Stimulated activated naive CD4-positive, alpha-beta T cell (primary cell): ENCODE results near the gene TM9SF3.

Experiments used
- DNase-seq, 6 experiments: peaks; one replicate each; lab custom pipeline; 2025; lab: John Stamatoyannopoulos, UW

Gene TM9SF3

DNA sequence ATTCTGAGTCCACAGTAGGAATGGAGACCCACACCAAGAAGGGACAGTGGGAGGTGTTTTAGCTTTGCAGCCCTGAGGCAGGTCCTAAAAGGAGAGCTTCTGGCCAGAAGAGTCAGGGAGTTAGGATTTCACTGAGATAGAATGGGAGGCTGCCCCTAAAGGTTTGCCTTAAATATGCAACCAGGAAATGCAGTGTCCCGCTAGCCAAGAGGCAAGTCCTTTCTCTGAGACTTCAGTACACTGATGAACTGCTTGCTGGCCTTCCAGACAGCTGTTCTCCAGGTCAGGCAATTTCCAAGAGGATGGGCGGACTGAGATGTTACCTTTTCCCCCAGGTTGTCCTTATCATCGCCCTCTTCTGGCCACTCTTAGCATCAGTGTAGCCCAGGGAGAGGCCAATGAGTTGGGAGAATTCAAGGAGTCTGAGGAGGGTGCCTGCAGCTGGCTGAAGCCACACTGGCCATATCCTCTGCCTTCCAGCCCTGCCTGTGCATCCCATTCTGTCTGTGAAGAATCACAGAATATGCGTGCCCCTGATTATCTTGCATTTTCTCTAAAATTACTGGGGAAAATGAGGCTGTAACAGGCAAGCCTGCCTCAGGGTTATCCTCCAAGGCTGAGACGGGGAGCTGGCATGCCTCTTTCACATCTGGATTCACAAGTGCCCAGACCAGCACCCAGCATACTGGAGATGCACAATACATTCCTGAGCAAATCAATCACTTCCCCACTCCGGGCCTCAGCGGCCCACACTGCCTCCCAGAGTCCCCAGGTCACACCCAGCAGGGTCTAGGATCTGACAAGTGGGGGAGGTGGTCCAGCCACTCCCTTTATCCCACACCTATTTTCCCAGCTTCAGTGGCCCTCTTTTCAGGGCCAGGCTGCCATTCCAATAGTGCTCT, 75.5 kb downstream of the TM9SF3 start:
- no peak for DNase-seq

DNA sequence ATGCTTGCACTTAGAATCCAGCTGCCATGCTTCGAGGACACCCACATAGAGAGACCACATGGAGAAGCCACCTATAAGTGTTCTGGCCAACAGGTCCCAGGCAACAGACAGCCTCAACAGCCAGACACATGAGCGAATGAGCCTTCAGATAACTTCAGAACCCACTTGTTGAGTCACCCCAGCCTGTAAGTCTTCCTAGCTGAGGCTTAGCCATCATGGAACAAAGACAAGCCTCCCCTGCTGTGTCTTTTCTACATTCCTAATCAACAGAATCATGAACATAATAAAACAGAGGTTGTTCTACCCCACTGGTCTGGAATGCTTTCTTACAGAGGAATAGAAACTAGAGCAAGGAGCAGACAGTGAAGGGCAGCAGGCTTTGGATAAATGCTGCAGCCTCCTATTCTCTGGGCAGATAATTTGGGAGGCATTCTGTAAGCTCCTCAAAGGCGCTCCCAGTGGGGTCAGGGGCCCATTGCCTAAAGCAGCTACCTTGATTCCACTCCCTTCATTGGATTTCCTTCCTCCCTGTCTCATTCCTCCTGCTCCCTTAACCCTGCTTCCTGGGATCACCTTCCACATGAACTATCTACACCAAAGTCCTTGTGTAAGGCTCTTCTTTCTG, 77.7 kb downstream of the TM9SF3 start:
- DNase-seq, result no peak

DNA sequence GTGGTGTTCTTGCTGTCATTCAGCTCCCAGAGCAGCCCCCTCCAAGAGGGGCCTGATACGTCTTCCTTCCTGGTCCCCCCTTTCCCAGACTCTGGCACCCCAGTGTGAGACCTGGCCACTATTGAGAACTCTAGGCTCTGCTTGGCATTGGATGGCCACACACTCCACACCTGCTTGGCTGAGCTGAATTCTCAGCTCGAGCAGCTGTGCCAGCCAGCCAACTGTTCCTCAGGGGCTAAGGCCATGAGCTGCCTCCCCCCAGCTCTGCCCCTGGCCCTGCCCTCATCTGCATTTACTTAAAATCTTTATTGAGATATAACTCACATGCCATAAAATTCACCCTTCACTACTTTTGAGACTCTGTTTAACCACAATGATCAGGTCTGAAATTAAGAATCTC, 79.8 kb downstream of the TM9SF3 start:
- DNase-seq, result no peak

DNA sequence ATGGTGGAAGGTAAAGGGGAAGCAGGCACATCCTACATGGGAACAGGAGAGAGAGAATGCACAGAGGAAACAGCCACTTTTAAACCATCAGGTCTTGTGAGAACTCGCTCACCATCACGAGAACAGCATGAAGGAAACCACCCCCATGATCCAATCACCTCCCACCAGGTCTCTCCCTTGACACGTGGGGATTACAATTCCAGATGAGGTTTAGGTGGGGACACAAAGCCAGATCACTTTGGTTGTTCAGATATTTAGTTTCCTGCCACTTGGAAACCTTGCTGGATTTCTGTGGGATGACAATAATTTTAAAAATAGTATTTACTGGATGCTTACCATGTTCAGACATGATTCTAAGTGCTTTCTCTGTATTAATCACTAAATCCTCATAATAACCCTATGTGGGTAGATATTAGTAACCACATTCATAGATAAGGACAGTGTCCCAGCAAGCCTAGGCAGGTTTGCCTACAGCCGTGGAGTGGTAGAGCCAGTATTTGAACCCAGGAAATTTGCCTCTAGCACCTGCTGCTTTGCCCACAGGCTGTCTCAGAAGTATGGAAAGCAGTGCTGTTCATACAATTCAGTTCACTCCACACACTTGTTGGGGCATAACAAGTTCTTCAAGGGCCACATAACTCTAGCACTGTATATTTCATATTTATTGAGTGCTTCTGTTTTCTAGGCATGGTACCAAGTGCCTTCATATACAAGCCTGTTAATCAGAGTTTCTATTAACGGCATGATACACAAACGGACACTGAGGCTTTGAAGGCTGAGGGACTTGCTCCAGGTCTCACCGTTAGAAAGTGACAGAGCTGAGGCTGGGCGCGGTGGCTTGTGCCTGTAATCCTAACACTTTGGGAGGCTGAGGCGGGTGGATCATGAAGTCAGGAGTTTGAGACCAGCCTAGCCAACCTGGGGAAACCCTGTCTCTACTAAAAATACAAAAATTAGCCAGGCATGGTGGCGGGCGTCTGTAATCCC, 81.4 kb downstream of the TM9SF3 start:
- DNase-seq, result no peak

DNA sequence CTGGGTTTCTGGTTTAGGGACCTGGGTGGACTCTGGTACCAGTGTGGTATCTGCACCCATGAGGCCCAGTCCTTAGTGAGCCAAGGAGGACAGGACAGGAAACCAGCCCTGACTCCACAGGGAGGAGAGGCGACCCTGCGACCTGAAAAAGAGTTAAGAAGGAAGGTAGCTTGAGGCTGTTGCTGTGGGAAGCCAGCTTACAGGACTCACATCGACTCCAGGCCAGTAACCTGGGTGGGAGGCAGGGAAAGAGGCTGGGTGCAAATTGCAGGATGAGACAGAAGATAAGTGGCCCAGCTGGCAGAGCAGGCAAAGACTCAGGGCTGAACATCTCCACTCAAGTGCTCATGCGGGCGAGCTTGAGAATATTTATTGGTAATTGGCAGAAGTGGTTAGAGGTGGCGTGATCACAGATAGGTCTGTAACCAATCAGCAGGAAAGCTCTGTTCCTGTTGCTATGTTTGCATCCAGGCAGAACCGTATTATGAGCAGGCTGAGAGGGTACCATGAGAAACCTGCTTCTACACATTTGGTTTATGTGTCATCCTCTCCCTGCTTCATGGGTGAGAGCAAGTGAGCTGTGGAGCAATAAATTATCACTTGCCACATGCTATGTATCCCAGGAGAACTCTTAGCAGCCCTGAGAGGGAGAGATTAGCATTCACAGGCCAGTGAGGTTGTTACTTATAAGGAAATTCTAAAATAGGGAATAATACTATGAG, 84.1 kb downstream of the TM9SF3 start:
- DNase-seq, result no peak

DNA sequence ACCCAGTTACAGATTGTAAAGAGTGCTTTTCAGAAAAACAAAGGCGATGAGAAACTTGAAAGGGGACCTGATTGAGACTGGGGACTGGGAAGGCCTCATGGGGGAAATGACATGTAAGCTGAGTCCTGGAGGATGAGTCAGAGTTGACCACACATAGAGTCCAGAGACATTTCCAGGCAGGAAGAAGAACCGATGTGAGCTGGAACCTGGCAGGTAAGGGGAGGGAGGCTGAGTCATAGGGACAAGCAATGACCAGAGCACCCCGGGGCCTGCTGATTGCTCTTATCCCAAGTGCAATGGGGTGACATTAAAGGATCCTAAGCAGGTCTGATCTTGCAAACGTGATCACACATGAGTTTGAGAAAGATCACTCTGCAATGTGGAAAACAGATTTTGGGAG, 84.8 kb downstream of the TM9SF3 start:
- no peak for DNase-seq

DNA sequence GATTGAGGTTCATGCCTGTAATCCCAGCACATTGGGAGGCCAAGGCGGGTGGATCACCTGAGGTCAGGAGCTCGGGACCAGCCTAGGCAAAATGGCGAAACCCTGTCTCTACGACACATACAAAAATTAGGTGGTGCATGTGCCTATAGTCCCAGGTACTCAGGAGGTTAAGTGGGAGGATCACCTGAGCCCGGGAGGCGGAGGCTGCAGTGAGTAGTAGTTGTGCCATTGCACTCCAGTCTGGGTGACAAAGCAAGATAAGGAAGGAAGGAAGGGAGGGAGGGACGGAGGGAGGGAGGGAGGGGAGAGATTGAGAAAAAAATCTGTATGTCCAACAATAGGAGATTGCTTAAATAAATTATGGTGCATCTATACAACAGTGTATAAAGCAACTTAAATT, 86.3 kb downstream of the TM9SF3 start:
- DNase-seq, result no peak

DNA sequence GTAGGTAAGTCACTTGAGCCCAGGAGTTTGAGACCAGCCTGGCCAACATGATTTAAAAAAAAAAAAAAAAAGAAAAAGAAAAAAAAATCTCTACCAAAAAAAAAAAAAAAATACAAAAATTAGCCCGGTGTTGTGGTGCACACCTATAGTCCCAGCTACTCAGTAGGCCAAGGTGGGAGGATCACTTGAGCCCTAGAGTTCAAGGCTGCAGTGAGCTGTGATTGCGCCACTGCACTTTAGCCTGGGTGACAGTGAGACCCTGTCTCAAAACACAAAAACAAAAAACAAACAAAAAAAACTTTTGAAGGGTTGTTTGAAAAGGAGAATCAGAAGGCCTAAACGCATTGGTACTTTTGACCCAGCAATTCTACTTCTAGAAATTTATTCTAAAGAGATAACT, 86.8 kb downstream of the TM9SF3 start:
- no peak for DNase-seq

DNA sequence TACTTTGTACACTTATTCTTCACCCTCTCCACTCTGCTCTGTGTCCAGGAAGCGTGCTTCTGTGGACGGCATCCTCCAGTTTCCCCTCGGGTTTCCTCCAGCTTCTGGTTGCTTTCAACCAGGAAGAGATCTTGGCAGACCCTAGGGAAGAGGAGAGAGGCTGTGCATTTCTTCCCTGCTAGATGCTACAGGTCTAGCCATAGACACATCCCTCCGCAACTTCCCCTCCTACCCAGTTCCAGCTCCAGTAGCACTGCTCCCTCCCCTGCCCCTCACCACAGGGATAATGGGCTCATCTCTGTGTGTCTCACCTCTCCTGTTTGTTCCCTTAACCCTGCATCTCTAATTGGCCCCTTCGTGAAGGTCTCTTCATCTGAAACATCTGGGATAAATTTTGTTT, 89.4 kb downstream of the TM9SF3 start:
- no peak for DNase-seq

DNA sequence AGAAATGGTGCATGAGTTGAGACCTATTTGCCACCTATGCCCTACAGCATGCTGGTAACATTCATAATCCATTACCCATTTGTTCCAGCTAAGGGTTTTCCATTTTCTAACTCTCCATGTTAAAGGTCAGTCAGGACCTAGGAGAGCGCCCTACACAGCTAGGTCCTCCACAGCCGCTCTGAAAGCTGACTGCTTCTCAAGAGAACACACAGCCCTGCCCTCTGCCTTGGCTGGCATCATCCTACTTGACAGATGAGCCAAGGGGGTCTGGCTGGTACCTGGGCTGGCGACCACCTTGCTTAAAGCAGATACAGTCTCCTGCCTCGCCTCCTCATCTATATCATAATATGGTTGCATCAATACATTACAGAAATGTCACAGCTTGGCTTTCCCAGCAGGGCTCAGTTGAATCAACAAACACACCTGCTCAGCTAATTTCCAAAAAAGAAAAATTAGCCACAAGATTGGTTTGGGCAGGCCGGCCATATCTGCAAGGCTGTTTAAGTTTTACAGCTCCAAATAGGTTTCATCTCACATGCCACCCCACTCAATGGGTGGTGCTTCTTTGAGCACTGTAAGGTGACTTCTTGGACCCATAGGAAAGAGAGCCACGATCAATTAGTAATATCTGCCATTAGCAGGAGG, 90.4 kb downstream of the TM9SF3 start:
- DNase-seq, result no peak

DNA sequence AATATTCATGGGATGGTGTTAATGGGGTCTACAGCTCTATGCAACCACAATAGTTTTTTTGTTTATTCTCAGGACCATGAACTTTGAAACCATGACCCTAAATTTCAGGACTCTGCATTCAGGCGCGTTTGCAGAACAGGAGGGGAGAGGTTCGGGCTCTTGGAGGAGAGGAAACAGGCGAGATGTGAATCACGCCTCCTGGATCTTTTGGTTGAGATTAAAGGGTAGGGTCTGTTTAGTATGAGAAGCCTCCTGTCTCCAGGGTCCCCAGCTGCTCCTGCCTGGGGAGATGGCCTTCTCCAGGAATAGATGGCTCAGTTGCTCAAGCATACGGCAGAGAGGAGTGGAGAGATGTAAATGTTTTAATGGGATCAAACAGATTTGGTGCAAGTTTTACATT, 91.3 kb downstream of the TM9SF3 start:
- no peak for DNase-seq

DNA sequence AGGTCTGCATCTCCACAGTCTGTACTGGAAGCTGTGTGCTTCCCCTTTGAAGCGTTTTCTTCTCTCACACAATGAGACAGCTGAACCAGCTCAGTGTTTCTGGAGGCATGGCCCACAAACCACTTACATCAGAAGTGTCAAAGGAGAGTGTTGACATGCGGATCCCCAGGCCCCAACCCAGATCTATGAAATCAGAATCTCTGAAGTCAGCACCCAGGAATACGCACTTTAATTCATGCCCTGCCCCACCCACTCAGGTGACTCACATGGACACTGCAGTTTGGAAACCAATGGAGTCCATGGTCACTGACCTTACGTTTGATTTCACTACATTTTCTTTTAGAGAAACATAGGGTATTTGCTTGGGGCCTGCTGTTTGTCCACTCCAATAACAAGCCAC, 92.1 kb downstream of the TM9SF3 start:
- no peak for DNase-seq

DNA sequence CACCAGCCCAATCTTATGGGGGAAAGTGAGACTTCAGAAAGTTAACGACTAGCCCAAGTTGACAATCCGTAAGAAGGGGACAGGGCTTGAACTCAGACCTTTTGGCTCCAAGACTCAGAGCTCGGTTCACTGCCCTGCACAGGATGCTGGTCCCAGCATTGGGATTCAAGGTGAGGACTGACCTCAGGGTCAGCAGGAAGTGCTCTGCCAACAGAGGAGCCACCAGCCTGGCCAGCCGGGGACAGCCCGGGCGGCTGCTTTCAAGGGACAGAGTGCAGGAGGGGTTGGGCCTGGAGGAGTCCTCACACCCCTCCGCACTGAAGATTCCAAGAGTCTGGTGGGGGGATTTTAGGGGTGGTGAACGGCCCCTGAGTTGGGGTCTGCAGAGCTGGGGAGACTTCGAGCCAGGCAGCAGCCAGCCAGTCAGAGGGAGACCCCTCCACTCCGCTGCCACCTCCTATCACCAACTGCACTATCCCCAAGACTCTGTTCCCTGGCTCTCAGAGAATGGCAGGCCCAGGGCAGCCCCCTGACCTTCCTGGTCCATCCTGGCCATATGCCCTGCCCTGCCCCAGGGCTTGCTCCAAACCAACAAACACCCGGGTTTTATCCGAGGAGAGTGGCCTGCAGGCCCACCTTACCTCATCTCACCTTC, 92.8 kb downstream of the TM9SF3 start:
- no peak for DNase-seq

DNA sequence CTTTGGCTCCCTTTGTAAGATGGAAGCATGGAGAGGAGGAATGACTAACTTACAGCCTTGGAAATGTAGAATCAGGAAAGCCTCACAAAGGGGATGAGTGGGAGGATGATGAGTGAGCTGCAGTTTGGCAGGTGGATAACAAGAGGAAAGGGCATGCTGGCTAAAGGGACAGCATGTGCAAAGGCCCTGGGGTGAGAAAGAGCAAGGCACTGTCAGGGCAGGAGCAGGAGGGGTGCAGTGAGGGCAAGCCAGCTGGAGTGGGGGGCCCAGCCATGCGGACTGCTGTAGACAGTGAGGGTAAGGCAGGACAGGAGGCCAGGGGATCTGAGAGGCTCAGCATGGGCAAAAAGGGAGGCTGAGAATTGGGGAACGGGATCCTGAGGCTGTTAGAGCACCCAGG, 93.6 kb downstream of the TM9SF3 start:
- no peak for DNase-seq

DNA sequence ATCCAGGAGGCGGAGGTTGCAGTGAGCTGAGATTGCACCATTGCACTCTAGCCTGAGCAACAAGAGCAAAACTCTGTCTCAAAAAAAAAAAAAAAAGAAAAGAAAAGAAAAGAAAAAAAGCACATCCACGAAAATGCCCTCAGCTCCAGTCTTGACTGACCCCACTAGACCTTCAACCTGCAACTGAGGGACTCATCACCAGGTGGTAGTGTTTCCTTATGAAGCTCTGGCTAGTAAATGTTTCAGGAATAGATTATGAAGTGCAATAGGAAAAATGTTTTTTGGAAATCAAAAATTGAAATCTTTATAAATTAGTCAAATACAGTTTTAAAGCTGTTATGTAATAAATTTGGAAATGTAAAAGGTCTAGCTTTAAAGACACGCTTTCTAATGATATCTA, 95.5 kb downstream of the TM9SF3 start:
- no peak for DNase-seq

DNA sequence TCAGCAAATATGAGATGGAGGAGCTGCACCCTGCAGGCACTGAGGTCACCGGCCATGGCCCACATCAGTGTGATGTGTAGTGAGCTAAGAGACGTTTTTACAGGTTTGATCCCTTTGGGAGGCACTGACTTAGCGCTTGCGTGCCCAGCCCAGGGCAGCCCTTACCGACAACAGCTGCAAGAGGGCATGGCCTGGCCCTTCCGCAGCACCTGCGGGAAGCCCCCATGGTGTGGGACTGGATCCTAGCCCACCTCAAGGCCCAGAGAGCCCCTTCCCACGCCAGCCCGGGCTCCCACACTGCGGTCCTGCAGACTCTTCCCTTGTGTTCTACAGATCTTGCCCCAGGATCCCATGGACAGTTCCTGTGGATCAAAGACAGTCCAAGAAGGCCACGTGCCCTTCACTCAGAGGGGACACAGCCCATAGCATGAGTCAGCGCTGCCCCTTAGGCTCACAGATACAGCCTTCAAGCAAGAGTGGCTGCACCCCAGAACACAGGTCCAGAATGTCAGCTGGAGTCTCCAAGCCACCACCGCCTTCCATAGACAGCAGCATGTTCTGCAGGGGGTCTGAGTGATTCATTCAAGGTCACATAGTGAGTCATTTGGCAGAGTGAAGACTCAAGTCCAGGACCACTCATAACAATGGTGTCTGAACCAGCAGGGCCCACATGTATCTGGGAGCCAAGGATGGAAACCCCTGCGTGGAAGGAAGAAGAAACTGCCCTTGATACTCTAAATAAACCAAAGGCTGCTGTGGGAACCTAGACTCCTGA, 98.5 kb downstream of the TM9SF3 start:
- no peak for DNase-seq

DNA sequence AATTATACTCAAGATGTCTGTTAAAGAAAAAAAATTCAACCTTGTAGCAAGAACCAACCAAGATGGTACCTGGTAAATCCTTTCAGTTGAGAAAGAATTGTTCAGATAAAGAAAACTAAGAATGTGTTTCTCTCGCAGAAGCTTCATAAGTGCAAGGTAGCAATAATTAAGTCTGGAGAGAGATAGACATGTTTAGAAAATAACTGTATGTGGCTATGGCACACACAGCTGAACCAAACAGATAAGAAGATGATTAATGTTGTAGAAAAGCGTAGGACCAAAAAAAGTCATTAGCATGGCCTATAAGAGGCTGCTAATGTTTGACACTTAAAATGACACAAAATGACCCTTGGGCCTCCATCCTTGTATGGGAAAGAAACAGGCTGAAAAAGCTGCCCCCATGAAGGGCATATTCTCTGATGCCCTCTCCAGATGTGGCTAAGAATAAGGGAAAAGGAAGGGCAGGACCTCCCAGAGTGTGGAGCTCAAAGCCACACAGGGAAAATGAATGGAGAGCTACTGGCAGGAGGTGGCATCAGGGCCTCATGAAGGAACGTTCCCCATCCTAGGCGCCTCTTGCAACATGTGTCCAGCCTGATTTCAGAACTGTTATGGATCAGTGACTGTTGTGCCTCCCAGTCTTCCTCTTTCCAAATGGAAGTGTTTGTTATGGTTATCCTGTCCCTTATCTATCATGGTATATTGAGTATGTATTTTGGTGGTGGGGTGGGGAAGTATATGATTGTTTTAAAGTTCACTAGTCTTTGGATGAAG, 103.8 kb downstream of the TM9SF3 start:
- DNase-seq, result no peak

DNA sequence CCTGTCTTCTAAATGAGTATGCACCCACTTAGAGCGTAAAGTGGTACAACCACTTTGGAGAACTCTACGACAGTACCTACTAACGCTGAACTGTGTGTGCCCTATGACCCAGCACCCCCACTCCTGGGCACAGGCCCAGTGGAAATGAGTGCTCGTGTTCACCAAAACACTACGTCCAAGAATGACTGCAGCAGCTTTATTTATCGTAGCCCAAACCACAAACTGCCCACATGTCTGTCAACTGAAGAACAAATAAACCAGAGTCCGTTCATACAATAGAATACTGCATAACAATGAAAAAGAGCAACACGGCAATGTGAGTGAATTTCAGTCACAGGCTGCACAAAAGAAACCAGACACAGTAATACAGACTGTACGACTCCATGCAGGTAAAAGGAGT, 108.5 kb downstream of the TM9SF3 start:
- DNase-seq, result no peak

DNA sequence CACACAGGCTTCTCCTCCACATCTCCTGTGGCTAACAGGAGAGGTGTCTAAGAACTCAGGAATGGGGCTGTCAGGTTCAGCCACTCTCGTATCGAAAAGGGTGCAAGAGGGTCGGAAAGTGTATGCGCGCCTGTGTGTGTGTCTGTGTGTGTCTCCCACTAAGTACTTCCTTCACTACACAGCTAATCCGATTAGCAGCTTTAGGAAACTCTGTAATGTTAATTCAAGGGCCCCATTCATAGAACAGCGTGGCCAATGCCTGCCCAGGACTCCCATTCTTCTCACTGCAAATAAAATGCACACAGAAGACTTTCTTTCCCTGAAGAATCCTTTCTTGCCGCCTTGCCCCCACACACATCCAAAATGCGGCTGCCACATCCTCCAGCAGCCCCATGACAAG, 112.9 kb downstream of the TM9SF3 start:
- DNase-seq, result no peak
